IMR-90 (cell line): ENCODE results near the gene ADGRL3. TPM values are rescaled to one million over a fixed set of nuclear protein-coding genes. Genes with fewer than 3 reads are reported as not detected.

Experiments used
- ATAC-seq: fragments of 200-7000 bp; cut with Tn5 transposase; 2 replicates; pipeline ENCODE4 v1.9.1; 2020; ENCODE audit warnings: low read depth, mild to moderate bottlenecking, moderate library complexity
- BruUV-seq: library from RNA; stranded (reverse); fragments of 400-500 nt; replicated peaks from 2 replicates; lab custom pipeline; 2021; lab: Mats Ljungman, UMichigan
- CTCF ChIA-PET: fragments of 300-600 bp; formaldehyde crosslinking; extraction: SDS; loops from one replicate; lab custom pipeline; 2021; ENCODE audit warnings: antibody characterized with exemption; lab: Yijun Ruan, JAX
- POLR2A ChIA-PET: fragments of 300-600 bp; sonication (Branson Sonifier 250); formaldehyde crosslinking; loops from one replicate; lab custom pipeline; 2022; ENCODE audit warnings: antibody characterized with exemption; ENCODE audit not compliant: unreplicated experiment; lab: Charles Lee
- DNase-seq: peaks from one replicate; pipeline ENCODE4 v3.0.0; 2013
- H2AFZ ChIP-seq: replicated peaks from 2 replicates; pipeline ENCODE3; 2013; ENCODE audit warnings: low read length, mild to moderate bottlenecking; ENCODE audit not compliant: poor library complexity
- H2AK5ac ChIP-seq: 2 replicates; pipeline ENCODE4 v1.6.1; 2013; ENCODE audit warnings: low read depth, low read length, inconsistent platforms
- H2AK9ac ChIP-seq: replicated peaks from 2 replicates; pipeline ENCODE3; 2013; ENCODE audit warnings: mild to moderate bottlenecking, low read depth, low read length, moderate library complexity; ENCODE audit not compliant: poor library complexity
- H2BK120ac ChIP-seq: 2 replicates; pipeline ENCODE4 v1.6.1; 2013; ENCODE audit warnings: low read depth, low read length, inconsistent platforms
- H2BK15ac ChIP-seq: 3 replicates; pipeline ENCODE4 v1.6.1; 2013; ENCODE audit warnings: low read depth, low read length, inconsistent platforms
- H2BK20ac ChIP-seq: 2 replicates; pipeline ENCODE4 v1.6.1; 2013; ENCODE audit warnings: low read depth, mild to moderate bottlenecking, inconsistent platforms, low read length, moderate library complexity
- H2BK5ac ChIP-seq: 2 replicates; pipeline ENCODE4 v1.6.1; 2013; ENCODE audit warnings: mild to moderate bottlenecking, low read depth, low read length, inconsistent platforms; ENCODE audit not compliant: poor library complexity, severe bottlenecking
- H3K14ac ChIP-seq: replicated peaks from 2 replicates; pipeline ENCODE4 v1.6.1; 2013; ENCODE audit warnings: low read depth, low read length, inconsistent platforms
- H3K18ac ChIP-seq: 2 replicates; pipeline ENCODE4 v1.6.1; 2013; ENCODE audit warnings: low read depth, low read length, control low read depth
- H3K23ac ChIP-seq: 2 replicates; pipeline ENCODE4 v1.6.1; 2013; ENCODE audit warnings: low read depth, low read length, inconsistent platforms
- H3K27ac ChIP-seq: 2 replicates; pipeline ENCODE4 v1.5.1; 2013; ENCODE audit warnings: mild to moderate bottlenecking, control low read depth, low read length; ENCODE audit not compliant: insufficient read depth
- H3K27me3 ChIP-seq: 2 replicates; pipeline ENCODE4 v1.6.1; 2013; ENCODE audit warnings: low read length; ENCODE audit not compliant: control insufficient read depth, insufficient read depth
- H3K36me3 ChIP-seq: 2 replicates; pipeline ENCODE4 v1.6.1; 2013; ENCODE audit warnings: low read length, mixed read lengths; ENCODE audit not compliant: control insufficient read depth, insufficient read depth
- H3K4ac ChIP-seq: 2 replicates; pipeline ENCODE4 v1.6.1; 2013; ENCODE audit warnings: low read depth, low read length, inconsistent platforms
- H3K4me1 ChIP-seq: 2 replicates; pipeline ENCODE4 v1.6.1; 2013; ENCODE audit warnings: low read length, mixed read lengths; ENCODE audit not compliant: control insufficient read depth, insufficient read depth
- H3K4me2 ChIP-seq: 2 replicates; pipeline ENCODE4 v1.6.1; 2013; ENCODE audit warnings: low read depth, mild to moderate bottlenecking, control low read depth, low read length, moderate library complexity
- H3K4me3 ChIP-seq: 2 replicates; pipeline ENCODE4 v1.5.1; 2013; ENCODE audit warnings: low read depth, mild to moderate bottlenecking, control low read depth, low read length, moderate library complexity; ENCODE audit not compliant: insufficient read depth
- H3K56ac ChIP-seq: 2 replicates; pipeline ENCODE4 v1.6.1; 2013; ENCODE audit warnings: low read length, inconsistent platforms; ENCODE audit not compliant: insufficient read depth; ENCODE audit errors: extremely low read depth
- H3K79me1 ChIP-seq, 2 experiments: 2 replicates each; pipeline ENCODE4 v1.6.1; 2013; ENCODE audit warnings: low read length in 2 of 2, inconsistent platforms in 1 of 2, low read depth in 1 of 2
- H3K9ac ChIP-seq: 2 replicates; pipeline ENCODE4 v1.6.1; 2013; ENCODE audit warnings: low read depth, low read length, control low read depth
- H3K9me1 ChIP-seq: 2 replicates; pipeline ENCODE4 v1.6.1; 2013; ENCODE audit warnings: low read length, inconsistent platforms; ENCODE audit not compliant: insufficient read depth
- H3K9me3 ChIP-seq: 2 replicates; pipeline ENCODE4 v1.6.1; 2013; ENCODE audit warnings: low read length; ENCODE audit not compliant: control insufficient read depth, insufficient read depth
- H4K20me1 ChIP-seq: 2 replicates; pipeline ENCODE4 v1.6.1; 2013; ENCODE audit warnings: low read length, inconsistent platforms; ENCODE audit not compliant: insufficient read depth
- H4K5ac ChIP-seq: 2 replicates; pipeline ENCODE4 v1.6.1; 2013; ENCODE audit warnings: mild to moderate bottlenecking, low read depth, low read length, control low read depth
- H4K8ac ChIP-seq, 2 experiments: 2 replicates each; pipeline ENCODE4 v1.6.1; 2013; ENCODE audit warnings: low read depth in 2 of 2, low read length in 2 of 2, control low read depth in 1 of 2, inconsistent platforms in 1 of 2
- H4K91ac ChIP-seq: 2 replicates; pipeline ENCODE4 v1.6.1; 2013; ENCODE audit warnings: low read depth, low read length, inconsistent platforms; ENCODE audit not compliant: insufficient read depth
- BHLHE40 ChIP-seq: fragments of 150-350 bp; IDR thresholded peaks from 2 replicates; pipeline ENCODE4 v1.6.1; 2016; ENCODE audit warnings: mild to moderate bottlenecking, low read depth, low read length
- CEBPB ChIP-seq: IDR thresholded peaks from 2 replicates; pipeline ENCODE4 v1.6.1; 2012; ENCODE audit warnings: low read depth, low read length, improper control_type of control experiment
- FOS ChIP-seq: fragments of 150-350 bp; IDR thresholded peaks from 2 replicates; pipeline ENCODE4 v1.6.1; 2016; ENCODE audit warnings: low read depth, low read length
- MXI1 ChIP-seq: IDR thresholded peaks from 2 replicates; pipeline ENCODE4 v1.6.1; 2012; ENCODE audit warnings: low read depth, mild to moderate bottlenecking, low read length, moderate library complexity, borderline replicate concordance
- POLR2A ChIP-seq: IDR thresholded peaks from 2 replicates; pipeline ENCODE4 v1.6.1; 2012; ENCODE audit warnings: mild to moderate bottlenecking, low read depth, low read length
- RAD21 ChIP-seq: IDR thresholded peaks from 2 replicates; pipeline ENCODE4 v1.6.1; 2012; ENCODE audit warnings: low read length, improper control_type of control experiment
- RCOR1 ChIP-seq: IDR thresholded peaks from 2 replicates; pipeline ENCODE4 v1.6.1; 2012; ENCODE audit warnings: mild to moderate bottlenecking, low read length, improper control_type of control experiment; ENCODE audit not compliant: insufficient replicate concordance
- SMC3 ChIP-seq: fragments of 150-350 bp; IDR thresholded peaks from 2 replicates; pipeline ENCODE4 v1.6.1; 2016; ENCODE audit warnings: low read depth, mild to moderate bottlenecking, antibody characterized with exemption, low read length, moderate library complexity
- WGBS, 2 experiments: methylation state at CpG; one replicate each; pipeline versions ENCODE4 v1.1.5 to v1.1.7; 2013; ENCODE audit warnings: missing lambda C conversion rate in 2 of 2; ENCODE audit not compliant: insufficient read length in 1 of 2; ENCODE audit errors: extremely low coverage in 2 of 2; 5-methylcytosine and 5-hydroxymethylcytosine counted together
- dilution Hi-C: fragments of 300-500 bp; cut with HindIII; formaldehyde crosslinking; loops from one replicate; pipeline ENCODE4 v1.14.3; 2018; ENCODE audit warnings: low sequenced_read_pairs; ENCODE audit not compliant: unreplicated experiment
- in situ Hi-C: fragments of 300-500 bp; cut with MboI; formaldehyde crosslinking; loops from 3 replicates; pipeline ENCODE4 v1.14.3; 2019; ENCODE audit warnings: low sequenced_read_pairs, inconsistent platforms, mixed read lengths
- intact Hi-C: fragments of 100-400 bp; cut with micrococcal nuclease; formaldehyde crosslinking; loops from 2 replicates; pipeline ENCODE4 v1.10.0; 2022
- polyA plus RNA-seq, 3 experiments: library from polyadenylated mRNA; depleted of rRNA; stranded (reverse); fragments of >200 nt; gene quantifications; 2 replicates each; pipeline ENCODE4 v1.2.3, GENCODE V29; 2012; ENCODE audit warnings: low replicate concordance in 1 of 3
- total RNA-seq: library from RNA; depleted of rRNA; stranded (reverse); fragments of >200 nt; gene quantifications from 2 replicates; pipeline ENCODE4 v1.2.3, GENCODE V29; 2012
- TF ChIP-seq, protein P1 (sequence below): fragments of 150-350 bp; IDR thresholded peaks from 2 replicates; pipeline ENCODE4 v1.6.1; 2017; ENCODE audit warnings: mild to moderate bottlenecking, antibody characterized with exemption, low read length, low read depth

Gene ADGRL3
- total and polyA plus RNA-seq, 2 of the 4 experiments (the other 2 are of a cell fraction), result 0.46 to 2.5 TPM

- Histone ChIP-seq H4K20me1 (no peaks in the 10 kb centered on the region), H3K14ac (no peak overlapping the region), H3K56ac (no peak overlapping the region), H2BK120ac (no peak overlapping the region), H3K4me1 (no peaks in the 10 kb centered on the region), H3K4ac (no peak overlapping the region), H3K9me1 (no peaks in the 10 kb centered on the region), H2AFZ (no peak overlapping the region), H3K4me3 (no peak overlapping the region), H3K9me3 (no peaks in the 10 kb centered on the region), H4K5ac (no peak overlapping the region), H4K91ac (no peak overlapping the region), H3K27me3 (no peaks in the 10 kb centered on the region), H3K4me2 (no peak overlapping the region), H3K23ac (no peak overlapping the region), H2BK5ac (no peak overlapping the region), H3K36me3 (no peaks in the 10 kb centered on the region), H3K79me1 (no peaks in the 10 kb centered on the region), H3K9ac (no peak overlapping the region), H3K18ac (no peak overlapping the region), H3K27ac (no peak overlapping the region), H2AK9ac (no peak overlapping the region), H2BK15ac (no peak overlapping the region), H4K8ac (no peak overlapping the region), H2AK5ac (no peak overlapping the region), H2BK20ac (no peak overlapping the region)
- BruUV-seq, result no TSS peak
- intact Hi-C loops, result no loop called here
- DNase-seq (no peak), ATAC-seq (no peak)
- WGBS, 2 experiments, result no CpG with 5 or more reads among the region's 2 CpGs
- CTCF ChIA-PET, result no interaction called here
- in situ Hi-C loops, result no loop called here
- POLR2A ChIA-PET, result no interaction called here
- TF ChIP-seq SMC3 (no peak), BHLHE40 (no peak), FOS (no peak), POLR2A (no peak), MXI1 (no peak), RAD21 (no peak), RCOR1 (no peak), CEBPB (no peak)
- TF ChIP-seq, protein P1, sequence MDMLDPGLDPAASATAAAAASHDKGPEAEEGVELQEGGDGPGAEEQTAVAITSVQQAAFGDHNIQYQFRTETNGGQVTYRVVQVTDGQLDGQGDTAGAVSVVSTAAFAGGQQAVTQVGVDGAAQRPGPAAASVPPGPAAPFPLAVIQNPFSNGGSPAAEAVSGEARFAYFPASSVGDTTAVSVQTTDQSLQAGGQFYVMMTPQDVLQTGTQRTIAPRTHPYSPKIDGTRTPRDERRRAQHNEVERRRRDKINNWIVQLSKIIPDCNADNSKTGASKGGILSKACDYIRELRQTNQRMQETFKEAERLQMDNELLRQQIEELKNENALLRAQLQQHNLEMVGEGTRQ, result no peak
- dilution Hi-C loops, result no loop called here
Observed at GRCh38 chr4:61389640-61390039, 189.5 kb downstream of the ADGRL3 start.
